OCI-LY1 (cell line): Measurements from ENCODE around the gene RASAL3.

Experiments used
- EZH2 ChIP-seq: fragments of 200-600 bp; sonication (generic), shearing (Covaris generic); IDR thresholded peaks from 2 replicates; pipeline ENCODE4 v1.8.0; 2017; ENCODE audit warnings: borderline replicate concordance, mixed run types, mild to moderate bottlenecking, antibody characterized with exemption, low read length, moderate library complexity, mixed read lengths
- TF ChIP-seq, protein P1 (sequence below): fragments of 200-600 bp; sonication (generic), shearing (Covaris generic); IDR thresholded peaks from 2 replicates; pipeline ENCODE4 v1.5.1; 2017; ENCODE audit warnings: mild to moderate bottlenecking, antibody characterized with exemption, low read length, moderate library complexity, mixed read lengths

GRCh38 chr19:15452111-15453047 lies 12.0 kb downstream of the RASAL3 start:
- TF ChIP-seq, protein P1, sequence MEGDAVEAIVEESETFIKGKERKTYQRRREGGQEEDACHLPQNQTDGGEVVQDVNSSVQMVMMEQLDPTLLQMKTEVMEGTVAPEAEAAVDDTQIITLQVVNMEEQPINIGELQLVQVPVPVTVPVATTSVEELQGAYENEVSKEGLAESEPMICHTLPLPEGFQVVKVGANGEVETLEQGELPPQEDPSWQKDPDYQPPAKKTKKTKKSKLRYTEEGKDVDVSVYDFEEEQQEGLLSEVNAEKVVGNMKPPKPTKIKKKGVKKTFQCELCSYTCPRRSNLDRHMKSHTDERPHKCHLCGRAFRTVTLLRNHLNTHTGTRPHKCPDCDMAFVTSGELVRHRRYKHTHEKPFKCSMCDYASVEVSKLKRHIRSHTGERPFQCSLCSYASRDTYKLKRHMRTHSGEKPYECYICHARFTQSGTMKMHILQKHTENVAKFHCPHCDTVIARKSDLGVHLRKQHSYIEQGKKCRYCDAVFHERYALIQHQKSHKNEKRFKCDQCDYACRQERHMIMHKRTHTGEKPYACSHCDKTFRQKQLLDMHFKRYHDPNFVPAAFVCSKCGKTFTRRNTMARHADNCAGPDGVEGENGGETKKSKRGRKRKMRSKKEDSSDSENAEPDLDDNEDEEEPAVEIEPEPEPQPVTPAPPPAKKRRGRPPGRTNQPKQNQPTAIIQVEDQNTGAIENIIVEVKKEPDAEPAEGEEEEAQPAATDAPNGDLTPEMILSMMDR, result no peak
- no peak for TF ChIP-seq EZH2
